ENCODE results near the gene ALKBH3. TPM values are rescaled to one million over a fixed set of nuclear protein-coding genes. Genes with fewer than 3 reads are reported as not detected.
A peak's percentile ranks its signal among the peaks of the same experiment; 100 is the strongest.

ALKBH3 gene
- total RNA-seq, 1 donor from 2014 or later: 22.0 TPM

DNA sequence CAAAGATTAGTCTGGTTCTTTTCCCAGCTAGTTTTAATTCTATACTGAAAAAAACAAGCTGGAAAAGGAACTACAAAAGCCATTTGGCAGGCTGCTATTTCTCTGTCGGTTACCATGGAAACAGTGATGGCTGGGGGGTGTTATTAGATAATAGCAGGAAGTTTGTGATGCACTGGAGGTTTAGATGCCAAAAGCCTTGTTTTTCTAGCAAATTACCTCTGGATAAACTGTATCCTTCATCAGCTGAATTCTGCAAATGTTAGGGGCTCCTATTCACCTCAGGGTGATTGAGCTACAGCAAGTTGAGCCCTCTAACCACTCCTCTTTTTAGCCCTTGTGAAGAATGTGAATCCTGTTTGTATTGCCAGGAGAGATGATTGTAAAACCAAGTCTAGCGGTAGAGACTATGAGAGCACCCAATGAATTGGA, 25.2 kb downstream of the ALKBH3 start:
- no peak overlapping the region for H3K27ac Mint-ChIP-seq
- no peaks in the 10 kb centered on the region for H3K9me3 Mint-ChIP-seq (ENCODE audit: low read depth)
- H3K4me1 Mint-ChIP-seq (ENCODE audit: low read depth): no peaks in the 10 kb centered on the region
- DNase-seq (ENCODE audit: low spot score, unreplicated experiment): no peak
- H3K4me3 Mint-ChIP-seq (ENCODE audit: low read depth): no peak overlapping the region
- H3K36me3 Mint-ChIP-seq (ENCODE audit: insufficient read depth): peaks cover 14% of the 10 kb centered on the region
- TF ChIP-seq, protein P1, sequence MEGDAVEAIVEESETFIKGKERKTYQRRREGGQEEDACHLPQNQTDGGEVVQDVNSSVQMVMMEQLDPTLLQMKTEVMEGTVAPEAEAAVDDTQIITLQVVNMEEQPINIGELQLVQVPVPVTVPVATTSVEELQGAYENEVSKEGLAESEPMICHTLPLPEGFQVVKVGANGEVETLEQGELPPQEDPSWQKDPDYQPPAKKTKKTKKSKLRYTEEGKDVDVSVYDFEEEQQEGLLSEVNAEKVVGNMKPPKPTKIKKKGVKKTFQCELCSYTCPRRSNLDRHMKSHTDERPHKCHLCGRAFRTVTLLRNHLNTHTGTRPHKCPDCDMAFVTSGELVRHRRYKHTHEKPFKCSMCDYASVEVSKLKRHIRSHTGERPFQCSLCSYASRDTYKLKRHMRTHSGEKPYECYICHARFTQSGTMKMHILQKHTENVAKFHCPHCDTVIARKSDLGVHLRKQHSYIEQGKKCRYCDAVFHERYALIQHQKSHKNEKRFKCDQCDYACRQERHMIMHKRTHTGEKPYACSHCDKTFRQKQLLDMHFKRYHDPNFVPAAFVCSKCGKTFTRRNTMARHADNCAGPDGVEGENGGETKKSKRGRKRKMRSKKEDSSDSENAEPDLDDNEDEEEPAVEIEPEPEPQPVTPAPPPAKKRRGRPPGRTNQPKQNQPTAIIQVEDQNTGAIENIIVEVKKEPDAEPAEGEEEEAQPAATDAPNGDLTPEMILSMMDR (IDR thresholded peaks at IDR 0.05; ENCODE audit: unreplicated experiment): no peak
- no peaks in the 10 kb centered on the region for H3K27me3 Mint-ChIP-seq

DNA sequence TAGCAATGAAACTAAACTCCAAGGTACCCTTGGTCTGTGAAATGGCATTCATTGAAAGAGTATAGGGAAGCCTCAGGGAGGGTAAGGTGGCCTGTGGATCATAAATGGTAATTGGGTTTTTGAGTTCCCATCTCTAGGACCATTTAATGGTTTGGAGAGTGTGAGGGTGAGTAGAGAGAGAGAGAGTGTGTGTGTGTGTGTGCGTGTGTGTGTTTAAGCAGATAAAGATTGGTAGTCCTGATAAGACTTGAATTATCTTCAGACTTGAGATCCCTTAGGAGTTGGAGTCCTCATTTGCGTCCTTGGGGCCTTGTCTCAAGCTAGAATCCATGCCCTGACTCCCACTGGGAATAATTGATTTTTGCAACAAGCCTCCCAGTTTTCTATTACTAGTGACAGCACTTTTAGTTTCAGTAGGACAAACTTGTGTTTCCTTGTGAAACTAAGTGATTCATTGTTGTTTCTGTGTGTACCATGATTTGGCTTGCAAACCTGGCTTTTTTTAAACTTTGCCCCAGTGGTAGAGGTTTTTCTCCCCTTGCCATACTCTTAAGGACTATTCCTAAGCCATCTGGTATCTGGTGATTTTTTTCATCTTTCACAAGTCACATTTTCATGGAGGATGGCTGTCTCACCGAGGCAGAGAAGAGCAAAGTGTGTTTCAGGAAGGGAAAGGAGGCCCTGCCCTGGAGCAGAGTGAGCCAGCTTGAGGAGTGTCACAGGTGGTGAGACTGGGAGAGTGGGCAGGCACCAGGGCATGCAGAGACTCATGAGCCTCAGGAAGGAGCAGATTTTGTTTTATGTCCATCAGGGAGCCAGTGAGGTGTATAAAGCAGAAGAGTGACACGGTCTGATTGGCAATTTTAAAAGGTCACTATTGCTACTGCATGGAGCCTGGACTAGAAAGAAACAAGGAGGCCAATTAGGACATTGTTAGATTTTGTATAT, 26.7 kb downstream of the ALKBH3 start:
- H3K4me3 Mint-ChIP-seq (ENCODE audit: low read depth): no peak overlapping the region
- H3K4me1 Mint-ChIP-seq (ENCODE audit: low read depth): no peaks in the 10 kb centered on the region
- DNase-seq (ENCODE audit: low spot score, unreplicated experiment): no peak
- no peak overlapping the region for H3K27ac Mint-ChIP-seq
- TF ChIP-seq, protein P1 (IDR thresholded peaks at IDR 0.05; ENCODE audit: unreplicated experiment): no peak
- H3K27me3 Mint-ChIP-seq: no peaks in the 10 kb centered on the region
- no peaks in the 10 kb centered on the region for H3K9me3 Mint-ChIP-seq (ENCODE audit: low read depth)
- H3K36me3 Mint-ChIP-seq (ENCODE audit: insufficient read depth): peaks cover 12% of the 10 kb centered on the region

DNA sequence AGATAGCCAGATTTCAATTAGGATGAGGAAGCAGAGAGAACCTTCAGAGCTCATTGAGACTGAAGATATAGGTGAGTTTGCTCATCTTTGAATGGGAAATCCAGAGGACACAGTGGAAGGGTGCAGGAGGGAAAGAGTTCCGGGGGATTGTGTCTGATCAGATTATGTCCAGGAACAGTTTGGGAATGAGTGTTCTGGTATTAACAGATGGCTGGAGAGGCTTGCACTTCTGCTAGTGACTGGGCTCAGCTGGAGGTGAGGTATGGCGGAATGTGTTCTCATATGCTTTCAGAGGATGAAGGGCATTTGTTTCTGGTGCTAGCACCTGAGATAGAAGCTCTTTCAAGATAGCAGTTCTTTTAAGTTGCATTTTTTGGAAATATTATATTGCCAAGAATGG, 27.6 kb downstream of the ALKBH3 start:
- Mint-ChIP-seq H3K9me3 (ENCODE audit: low read depth) (no peaks in the 10 kb centered on the region), H3K36me3 (ENCODE audit: insufficient read depth) (peaks cover 12% of the 10 kb centered on the region), H3K27ac (no peak overlapping the region), H3K4me1 (ENCODE audit: low read depth) (no peaks in the 10 kb centered on the region), H3K4me3 (ENCODE audit: low read depth) (no peak overlapping the region), H3K27me3 (no peaks in the 10 kb centered on the region)
- TF ChIP-seq, protein P1 (IDR thresholded peaks at IDR 0.05; ENCODE audit: unreplicated experiment): no peak
- no peak for DNase-seq (ENCODE audit: low spot score, unreplicated experiment)

DNA sequence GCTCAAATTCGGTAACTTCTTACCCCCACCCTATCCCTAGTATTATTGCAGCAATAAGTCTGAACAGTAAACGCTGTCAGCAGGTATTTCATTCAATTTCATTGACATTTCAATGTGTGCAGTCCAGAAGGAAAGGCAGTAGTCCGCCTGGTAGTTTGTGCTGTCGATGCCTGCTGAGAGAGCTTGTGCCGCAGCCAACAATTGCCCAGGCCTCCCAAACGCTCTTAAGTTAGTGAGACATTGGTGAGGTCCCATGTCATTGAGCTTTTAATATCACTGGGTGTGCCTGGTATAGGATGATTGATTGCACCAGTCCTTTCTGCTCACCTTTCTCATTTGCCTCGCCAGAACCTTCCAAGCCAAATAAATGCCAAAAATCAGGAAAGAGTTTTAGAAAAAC, 28.1 kb downstream of the ALKBH3 start:
- no peak overlapping the region for H3K27ac Mint-ChIP-seq
- no peak for DNase-seq (ENCODE audit: low spot score, unreplicated experiment)
- peaks cover 8% of the 10 kb centered on the region for H3K36me3 Mint-ChIP-seq (ENCODE audit: insufficient read depth)
- H3K27me3 Mint-ChIP-seq: no peaks in the 10 kb centered on the region
- TF ChIP-seq, protein P1 (IDR thresholded peaks at IDR 0.05; ENCODE audit: unreplicated experiment): no peak
- no peak overlapping the region for H3K4me3 Mint-ChIP-seq (ENCODE audit: low read depth)
- no peaks in the 10 kb centered on the region for H3K9me3 Mint-ChIP-seq (ENCODE audit: low read depth)
- H3K4me1 Mint-ChIP-seq (ENCODE audit: low read depth): no peaks in the 10 kb centered on the region

DNA sequence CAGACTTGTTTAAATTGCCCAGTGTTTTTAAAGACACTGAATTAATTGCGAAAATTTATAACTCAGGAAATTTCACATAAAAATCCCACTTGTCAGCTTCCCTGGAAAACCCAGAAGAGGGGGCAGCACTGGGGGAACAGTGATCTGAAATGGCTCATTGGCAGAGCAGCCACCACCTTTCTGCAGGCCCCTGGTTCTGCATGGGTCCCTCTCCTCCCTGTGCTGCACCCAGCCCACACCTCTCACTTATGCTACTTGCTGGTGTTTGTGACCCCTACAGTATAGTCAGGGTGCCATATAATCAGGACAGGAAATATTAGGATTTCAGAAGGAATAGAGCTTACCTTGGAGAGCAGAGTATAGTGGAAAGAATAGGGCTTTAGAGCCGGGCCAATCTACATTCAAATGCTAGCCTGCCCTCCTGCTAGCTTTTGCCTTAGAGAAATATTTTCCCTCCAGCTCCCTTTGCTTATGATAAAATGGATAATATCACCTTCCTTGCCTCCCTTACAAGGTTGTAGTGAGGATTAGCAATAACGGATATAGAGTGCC, 33.3 kb downstream of the ALKBH3 start:
- Mint-ChIP-seq H3K27me3 (no peaks in the 10 kb centered on the region), H3K9me3 (ENCODE audit: low read depth) (no peaks in the 10 kb centered on the region), H3K4me1 (ENCODE audit: low read depth) (no peaks in the 10 kb centered on the region), H3K27ac (peak overlapping the region; percentile 85), H3K36me3 (ENCODE audit: insufficient read depth) (peaks cover 8% of the 10 kb centered on the region), H3K4me3 (ENCODE audit: low read depth) (no peak overlapping the region)
- no peak for DNase-seq (ENCODE audit: low spot score, unreplicated experiment)
- TF ChIP-seq, protein P1 (IDR thresholded peaks at IDR 0.05; ENCODE audit: unreplicated experiment): no peak
